Measurements from ENCODE around the gene MECR. TPM values are rescaled to one million over a fixed set of nuclear protein-coding genes. Genes with fewer than 3 reads are reported as not detected.
"Not testable (repeated sequence)": the region's sequence is repeated elsewhere in the genome, so short reads cannot be mapped to it uniquely, and the experiment has no call there.

The MECR gene
- total RNA-seq, 2 donors from 2014 or later = 12.9 to 21.8 TPM

GRCh38 chr1:29237852-29238619 lies 7.3 kb upstream of the MECR start:
- Histone ChIP-seq H3K4me1 (peaks cover 6% of the 10 kb centered on the region), H3K4me3 (peak overlapping the region; percentile 30), H3K9ac (ENCODE audit: low read depth in 2 of 2, low read length in 2 of 2) (peak overlapping the region; percentile 40 to 55), H3K27me3 (peaks cover 23% of the 10 kb centered on the region), H3K27ac (no peak overlapping the region), H3K9me3 (no peaks in the 10 kb centered on the region), H3K36me3 (no peaks in the 10 kb centered on the region)
- DNase-seq = peak; percentile 39
- intact Hi-C loops (cut with DNase I) = loop anchor here (5.0 to 10.0 kb wide), 5 partner anchors 609 to 1469 kb away; no protein-coding TSS in a partner anchor
- no peak for TF ChIP-seq CTCF (IDR thresholded peaks at IDR 0.05)

GRCh38 chr1:29237129-29237821 lies 6.5 kb upstream of the MECR start:
- H3K27me3 ChIP-seq = peaks cover 23% of the 10 kb centered on the region
- peak overlapping the region; percentile 48 to 70 for H3K9ac ChIP-seq (ENCODE audit: low read depth in 2 of 2, low read length in 2 of 2)
- H3K27ac ChIP-seq = no peak overlapping the region
- DNase-seq = peak; percentile 35
- no peak for TF ChIP-seq CTCF (IDR thresholded peaks at IDR 0.05)
- peaks cover 6% of the 10 kb centered on the region for H3K4me1 ChIP-seq
- intact Hi-C loops (cut with DNase I) = loop anchor here (5.0 to 10.0 kb wide), 5 partner anchors 610 to 1470 kb away; no protein-coding TSS in a partner anchor
- no peaks in the 10 kb centered on the region for H3K36me3 ChIP-seq
- H3K4me3 ChIP-seq = peak overlapping the region; percentile 56
- no peaks in the 10 kb centered on the region for H3K9me3 ChIP-seq

- peak overlapping the region; percentile 56 for H3K4me3 ChIP-seq
- H3K9ac ChIP-seq (ENCODE audit: low read depth in 2 of 2, low read length in 2 of 2) = peak overlapping the region; percentile 48 to 70
- H3K9me3 ChIP-seq = no peaks in the 10 kb centered on the region
- intact Hi-C loops (cut with DNase I) = loop anchor here (5.0 to 10.0 kb wide), 5 partner anchors 611 to 1471 kb away; no protein-coding TSS in a partner anchor
- H3K27ac ChIP-seq = no peak overlapping the region
- peaks cover 6% of the 10 kb centered on the region for H3K4me1 ChIP-seq
- peaks cover 23% of the 10 kb centered on the region for H3K27me3 ChIP-seq
- TF ChIP-seq CTCF (IDR thresholded peaks at IDR 0.05) = no peak
- no peaks in the 10 kb centered on the region for H3K36me3 ChIP-seq
- DNase-seq = no peak
Measured at GRCh38 chr1:29236712-29237128, 6.0 kb upstream of the MECR start.

- Histone ChIP-seq H3K9ac (ENCODE audit: low read depth in 2 of 2, low read length in 2 of 2) (peak within 1 kb of the TSS; percentile 48 to 70), H3K36me3 (no peaks in the 10 kb centered on the region), H3K27ac (no peak within 1 kb of the TSS), H3K27me3 (peaks cover 23% of the 10 kb centered on the region), H3K4me1 (peaks cover 6% of the 10 kb centered on the region), H3K4me3 (peak within 1 kb of the TSS; percentile 56), H3K9me3 (no peaks in the 10 kb centered on the region)
- peak; percentile 62 for TF ChIP-seq CTCF (IDR thresholded peaks at IDR 0.05)
- DNase-seq = peak; percentile 74
- intact Hi-C loops (cut with DNase I) = loop anchor here (5.0 to 10.0 kb wide), 5 partner anchors 611 to 1471 kb away; no protein-coding TSS in a partner anchor
Measured at GRCh38 chr1:29235955-29236711, 5.4 kb upstream of the MECR start, which contains the start of gene PTPRU. Gene PTPRU, plus strand, starts transcription at chr1:29236522. Its CDS starts 123 bp downstream, at chr1:29236645.

- not testable (repeated sequence) for H3K4me1 ChIP-seq; H3K36me3 ChIP-seq; H3K9me3 ChIP-seq; DNase-seq; H3K9ac ChIP-seq (ENCODE audit: low read depth in 2 of 2, low read length in 2 of 2); H3K4me3 ChIP-seq; H3K27ac ChIP-seq
- intact Hi-C loops (cut with DNase I) = loop anchor here (5.0 to 10.0 kb wide), 5 partner anchors 612 to 1472 kb away; no protein-coding TSS in a partner anchor
- H3K27me3 ChIP-seq = peaks cover 23% of the 10 kb centered on the region
Measured at GRCh38 chr1:29234881-29235280, 4.1 kb upstream of the MECR start.

Measured in colonic mucosa (tissue), 4 donors.